PFSK-1 (cell line): ENCODE measurements around the gene TMEM174.

Source experiments
- FOXP2 ChIP-seq: optimal IDR thresholded peaks from 2 replicates; pipeline ENCODE3; 2011; ENCODE audit warnings: borderline replicate concordance, control low read depth, inconsistent platforms; ENCODE audit not compliant: insufficient read depth; ENCODE audit errors: extremely low read length, extremely low read depth
- POLR2AphosphoS5 ChIP-seq: IDR thresholded peaks from 2 replicates; pipeline ENCODE4 v1.6.1; 2012; ENCODE audit warnings: low read depth, mild to moderate bottlenecking, control low read depth, low read length, moderate library complexity
- SIN3A ChIP-seq: IDR thresholded peaks from 2 replicates; pipeline ENCODE4 v1.6.1; 2012; ENCODE audit warnings: mild to moderate bottlenecking, low read length, moderate library complexity, borderline replicate concordance; ENCODE audit not compliant: insufficient read depth
- TAF1 ChIP-seq: IDR thresholded peaks from 2 replicates; pipeline ENCODE4 v1.6.1; 2012; ENCODE audit warnings: low read length, control low read depth, borderline replicate concordance; ENCODE audit not compliant: insufficient read depth
- TF ChIP-seq, protein P1 (sequence below), 2 experiments: IDR thresholded peaks; 2 replicates each; pipeline versions ENCODE4 v1.6.1 to v1.8.0; 2011 to 2012; ENCODE audit warnings: low read depth in 2 of 2, low read length in 2 of 2, control low read depth in 1 of 2, inconsistent platforms in 1 of 2, mild to moderate bottlenecking in 1 of 2, moderate library complexity in 1 of 2; ENCODE audit not compliant: insufficient read depth in 1 of 2

TMEM174 gene

GRCh38 chr5:73215531-73215890 is 42.5 kb downstream of the TMEM174 start:
- TF ChIP-seq TAF1: no peak

- TF ChIP-seq SIN3A (no peak), POLR2AphosphoS5 (no peak)
- TF ChIP-seq, protein P1, sequence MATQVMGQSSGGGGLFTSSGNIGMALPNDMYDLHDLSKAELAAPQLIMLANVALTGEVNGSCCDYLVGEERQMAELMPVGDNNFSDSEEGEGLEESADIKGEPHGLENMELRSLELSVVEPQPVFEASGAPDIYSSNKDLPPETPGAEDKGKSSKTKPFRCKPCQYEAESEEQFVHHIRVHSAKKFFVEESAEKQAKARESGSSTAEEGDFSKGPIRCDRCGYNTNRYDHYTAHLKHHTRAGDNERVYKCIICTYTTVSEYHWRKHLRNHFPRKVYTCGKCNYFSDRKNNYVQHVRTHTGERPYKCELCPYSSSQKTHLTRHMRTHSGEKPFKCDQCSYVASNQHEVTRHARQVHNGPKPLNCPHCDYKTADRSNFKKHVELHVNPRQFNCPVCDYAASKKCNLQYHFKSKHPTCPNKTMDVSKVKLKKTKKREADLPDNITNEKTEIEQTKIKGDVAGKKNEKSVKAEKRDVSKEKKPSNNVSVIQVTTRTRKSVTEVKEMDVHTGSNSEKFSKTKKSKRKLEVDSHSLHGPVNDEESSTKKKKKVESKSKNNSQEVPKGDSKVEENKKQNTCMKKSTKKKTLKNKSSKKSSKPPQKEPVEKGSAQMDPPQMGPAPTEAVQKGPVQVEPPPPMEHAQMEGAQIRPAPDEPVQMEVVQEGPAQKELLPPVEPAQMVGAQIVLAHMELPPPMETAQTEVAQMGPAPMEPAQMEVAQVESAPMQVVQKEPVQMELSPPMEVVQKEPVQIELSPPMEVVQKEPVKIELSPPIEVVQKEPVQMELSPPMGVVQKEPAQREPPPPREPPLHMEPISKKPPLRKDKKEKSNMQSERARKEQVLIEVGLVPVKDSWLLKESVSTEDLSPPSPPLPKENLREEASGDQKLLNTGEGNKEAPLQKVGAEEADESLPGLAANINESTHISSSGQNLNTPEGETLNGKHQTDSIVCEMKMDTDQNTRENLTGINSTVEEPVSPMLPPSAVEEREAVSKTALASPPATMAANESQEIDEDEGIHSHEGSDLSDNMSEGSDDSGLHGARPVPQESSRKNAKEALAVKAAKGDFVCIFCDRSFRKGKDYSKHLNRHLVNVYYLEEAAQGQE (IDR thresholded peaks at IDR 0.05; ENCODE audit: insufficient read depth in 1 of 2, low read depth in 2 of 2, low read length in 2 of 2): no peak
Observed at GRCh38 chr5:73215891-73216610, 43.1 kb downstream of the TMEM174 start.

DNA sequence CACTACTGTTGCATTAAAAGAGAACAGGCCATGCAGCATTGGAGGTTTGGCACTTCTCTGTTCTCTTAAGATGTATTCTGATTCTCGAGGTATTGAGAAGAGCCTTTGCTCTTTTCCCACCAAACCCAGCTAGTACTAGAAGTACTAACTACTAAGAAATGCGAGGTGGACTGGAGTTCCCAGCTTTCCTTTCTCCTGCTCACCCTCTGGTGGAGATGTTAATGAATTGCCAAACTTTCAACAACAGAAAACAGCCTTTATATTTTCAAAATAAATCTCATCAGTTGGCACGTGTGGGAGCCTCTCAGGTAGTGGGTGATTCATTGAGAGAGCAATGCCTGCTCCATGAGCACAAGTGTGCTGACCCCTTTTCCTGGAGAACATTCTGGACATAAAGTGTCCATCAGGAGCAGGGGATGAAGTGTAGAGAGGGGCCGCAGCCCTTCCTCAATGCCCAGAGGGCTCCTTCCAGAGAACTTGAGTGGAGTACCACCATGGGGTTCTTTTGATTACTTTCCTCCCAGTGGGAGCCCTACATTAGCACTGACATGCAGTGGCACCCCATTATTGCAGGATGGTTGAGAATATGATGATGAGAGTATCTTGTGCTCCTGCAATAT is 45.7 kb downstream of the TMEM174 start:
- TF ChIP-seq, protein P1 (IDR thresholded peaks at IDR 0.05; ENCODE audit: insufficient read depth in 1 of 2, low read depth in 2 of 2, low read length in 2 of 2): no peak

DNA sequence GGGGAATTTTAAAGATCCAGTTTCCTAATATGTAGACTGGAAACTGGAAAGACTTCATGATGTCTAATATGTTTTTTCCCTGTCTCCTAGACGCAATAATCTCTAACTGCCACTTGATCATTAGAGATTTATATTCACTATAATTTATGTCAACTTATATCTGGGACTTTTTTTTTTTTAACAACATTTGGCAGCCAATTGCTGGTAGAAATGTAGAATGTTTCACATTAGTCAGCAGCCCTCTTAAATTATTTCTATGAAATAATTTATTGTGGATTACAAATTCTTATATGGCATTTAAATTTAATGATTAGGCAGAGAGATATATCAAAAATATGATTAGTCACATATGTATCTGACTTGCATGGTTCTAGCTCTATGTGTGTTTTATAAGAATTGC is 48.2 kb downstream of the TMEM174 start:
- TF ChIP-seq, protein P1 (IDR thresholded peaks at IDR 0.05; ENCODE audit: insufficient read depth in 1 of 2, low read depth in 2 of 2, low read length in 2 of 2): no peak
- TF ChIP-seq TAF1 (no peak), FOXP2 (no peak), POLR2AphosphoS5 (no peak), SIN3A (no peak)

GRCh38 chr5:73221726-73222125 is 48.7 kb downstream of the TMEM174 start:
- no peak for TF ChIP-seq FOXP2
- TF ChIP-seq, protein P1 (IDR thresholded peaks at IDR 0.05; ENCODE audit: insufficient read depth in 1 of 2, low read depth in 2 of 2, low read length in 2 of 2): no peak
- no peak for TF ChIP-seq POLR2AphosphoS5
- TF ChIP-seq SIN3A: no peak
- TF ChIP-seq TAF1: no peak
